HPDE6-E6E7 (cell line): ENCODE measurements around the gene NELL2.
"Not testable (repeated sequence)": the region's sequence is repeated elsewhere in the genome, so short reads cannot be mapped to it uniquely, and the experiment has no call there.

Experiments
- DNase-seq: peaks from one replicate; pipeline ENCODE4 v3.0.0; 2011; ENCODE audit warnings: missing footprints; ENCODE audit errors: extremely low spot score

The NELL2 gene

GRCh38 chr12:44875954-44876543 lies at the start of gene NELL2:
Gene NELL2, minus strand, starts transcription at chr12:44876315. Its CDS starts 446 bp downstream, at chr12:44875869.
- peak; percentile 51 for DNase-seq

- DNase-seq: no peak
Measured at GRCh38 chr12:44921736-44922135, 45.6 kb upstream of the NELL2 start.

GRCh38 chr12:44917141-44917540 lies 41.0 kb upstream of the NELL2 start:
- DNase-seq: no peak

DNA sequence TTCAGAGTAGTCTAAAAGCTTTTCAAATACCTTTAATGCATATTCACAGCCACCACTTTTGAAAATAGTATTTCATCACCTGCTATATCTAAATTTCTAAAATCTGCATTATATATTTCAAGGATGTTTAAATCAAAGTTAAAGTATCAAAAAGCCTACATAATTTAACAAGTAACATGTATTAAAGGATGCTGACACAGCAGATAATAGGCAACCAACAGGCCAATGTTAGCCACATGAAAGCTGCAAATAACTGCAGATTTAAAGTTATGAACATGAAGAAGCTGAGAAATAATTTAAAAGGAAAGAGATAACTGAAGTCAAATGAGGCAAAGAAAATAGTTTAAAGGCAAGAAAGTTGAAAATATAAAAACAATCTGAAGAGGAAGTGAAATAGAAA lies 39.8 kb upstream of the NELL2 start:
- DNase-seq: no peak

DNA sequence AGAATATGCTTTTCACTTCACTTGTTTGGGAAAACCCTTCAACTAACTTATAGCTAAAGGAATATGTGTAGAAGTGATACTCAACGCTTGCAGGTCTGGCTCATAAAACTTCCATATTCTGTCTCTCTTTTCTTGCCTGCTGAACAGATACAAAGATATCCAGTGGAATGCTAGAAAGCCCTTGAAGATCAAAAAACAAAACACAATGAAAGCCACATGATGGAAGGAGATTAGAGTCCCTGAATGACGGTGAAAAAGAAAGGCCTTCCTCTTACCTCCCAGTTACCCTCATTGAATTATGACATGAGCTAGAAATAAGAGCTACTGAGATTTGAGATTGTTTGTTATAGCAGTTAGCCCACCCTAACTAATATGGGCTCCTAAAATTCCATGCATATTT lies 28.2 kb upstream of the NELL2 start:
- DNase-seq: no peak

GRCh38 chr12:44898108-44898507 lies 22.0 kb upstream of the NELL2 start:
- DNase-seq: not testable (repeated sequence)

DNA sequence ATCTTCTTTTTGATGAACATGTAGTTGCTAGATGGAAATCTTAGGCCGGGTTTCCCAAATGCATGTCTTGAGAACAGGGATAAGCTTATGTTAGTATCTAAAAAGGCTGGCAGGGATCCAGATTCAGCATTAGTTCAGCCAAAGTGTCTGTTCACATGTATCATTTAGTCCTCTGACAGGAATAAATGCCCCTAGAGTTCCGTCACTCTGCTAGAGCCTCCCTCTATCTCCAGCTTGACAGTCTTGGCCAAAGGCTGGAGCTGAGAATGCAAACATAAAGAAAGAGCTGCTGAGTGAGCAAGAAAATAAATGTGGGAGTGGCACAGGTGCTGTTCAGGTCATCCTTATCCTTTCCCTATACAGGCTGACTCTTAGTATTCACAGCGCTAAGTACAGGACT lies 13.8 kb upstream of the NELL2 start:
- DNase-seq: no peak

GRCh38 chr12:44889162-44889561 lies 13.0 kb upstream of the NELL2 start:
- no peak for DNase-seq

- DNase-seq: no peak
Measured at GRCh38 chr12:44885902-44886301, 9.8 kb upstream of the NELL2 start.

- no peak for DNase-seq
Measured at GRCh38 chr12:44881197-44881596, 5.1 kb upstream of the NELL2 start.

DNA sequence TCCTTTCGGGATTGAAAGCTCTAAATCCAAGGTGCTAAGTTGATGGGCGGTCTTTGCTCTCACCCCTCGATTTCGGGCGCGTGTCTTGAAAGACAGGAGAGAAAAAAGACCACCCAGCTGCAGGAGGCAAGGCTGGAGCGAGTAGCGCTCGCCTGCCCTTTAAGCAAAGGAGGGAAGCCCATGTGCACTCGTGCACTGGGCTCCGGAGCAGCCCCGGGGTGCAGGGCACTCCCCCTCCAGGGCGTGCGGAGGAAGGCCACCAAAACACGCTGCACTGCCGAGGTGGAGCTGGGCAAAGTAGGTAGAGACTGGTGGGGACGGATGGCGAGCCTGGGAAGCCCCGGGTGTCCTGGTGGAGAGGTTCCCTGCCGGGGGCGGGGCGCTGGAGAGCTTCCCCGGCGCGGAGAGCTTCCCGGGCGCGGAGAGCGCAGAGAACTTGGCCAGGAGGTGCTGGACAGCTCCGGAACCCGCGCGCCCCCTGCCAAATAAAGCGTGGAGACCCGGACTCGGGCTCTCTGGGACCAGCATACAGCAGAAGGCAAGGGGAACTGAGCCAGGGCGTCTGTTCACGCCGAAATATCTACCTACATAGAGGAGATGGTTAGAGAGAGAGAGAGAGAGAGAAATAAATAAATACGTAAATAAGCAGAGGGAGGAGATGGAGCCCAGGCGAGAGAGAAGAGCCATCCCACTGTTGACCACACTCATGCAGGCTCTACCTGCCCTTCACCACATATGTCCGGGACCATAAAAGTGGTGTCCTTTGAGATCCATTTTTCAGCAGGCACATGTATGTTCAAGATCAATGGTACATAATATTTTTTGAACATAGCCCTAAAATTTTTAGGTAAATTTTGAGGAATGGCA lies 662 bp upstream of the NELL2 start:
- DNase-seq: no peak

GRCh38 chr12:44875417-44875953 lies 630 bp downstream of the NELL2 start:
- no peak for DNase-seq

DNA sequence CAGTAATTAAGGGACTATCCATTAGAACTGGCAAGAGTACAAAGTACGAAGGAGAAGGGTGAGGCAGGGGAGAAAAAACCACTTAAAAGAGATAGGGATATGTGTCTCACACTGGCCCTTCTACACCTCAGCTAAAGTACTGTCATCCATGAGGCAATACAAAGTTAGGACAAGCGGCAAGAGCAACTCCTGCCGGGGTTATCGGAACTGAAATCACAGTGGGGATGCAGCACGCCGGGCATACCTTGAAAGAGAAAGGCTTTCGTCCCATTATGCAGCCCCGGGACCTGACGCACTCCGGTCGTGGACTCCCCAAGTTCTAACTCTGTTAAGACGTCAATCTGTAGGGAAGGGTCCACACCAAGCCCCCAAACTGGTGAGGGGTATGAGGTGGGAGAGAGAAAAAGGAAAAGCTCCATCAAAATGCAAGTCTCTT lies 1.1 kb downstream of the NELL2 start:
- no peak for DNase-seq

GRCh38 chr12:44873898-44874297 lies 2.2 kb downstream of the NELL2 start:
- DNase-seq: no peak

DNA sequence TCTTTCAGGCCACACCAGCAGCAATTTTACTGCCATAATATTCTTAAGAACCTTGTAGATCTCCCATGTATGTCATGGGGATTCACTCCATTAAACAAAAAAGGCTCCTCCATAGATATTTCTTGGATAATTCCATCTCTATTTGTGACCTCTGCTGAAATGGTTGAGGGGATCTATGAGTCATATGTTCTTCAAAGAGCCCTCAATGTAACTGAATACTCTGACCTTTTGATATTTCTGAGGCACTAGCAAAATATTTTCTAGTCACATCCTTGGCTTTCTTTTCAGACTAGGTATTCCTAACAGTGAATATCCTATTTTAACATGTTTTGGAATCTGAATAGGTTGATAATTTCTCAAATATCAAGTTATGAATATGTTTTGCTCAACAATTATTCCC lies 6.6 kb downstream of the NELL2 start:
- no peak for DNase-seq

DNA sequence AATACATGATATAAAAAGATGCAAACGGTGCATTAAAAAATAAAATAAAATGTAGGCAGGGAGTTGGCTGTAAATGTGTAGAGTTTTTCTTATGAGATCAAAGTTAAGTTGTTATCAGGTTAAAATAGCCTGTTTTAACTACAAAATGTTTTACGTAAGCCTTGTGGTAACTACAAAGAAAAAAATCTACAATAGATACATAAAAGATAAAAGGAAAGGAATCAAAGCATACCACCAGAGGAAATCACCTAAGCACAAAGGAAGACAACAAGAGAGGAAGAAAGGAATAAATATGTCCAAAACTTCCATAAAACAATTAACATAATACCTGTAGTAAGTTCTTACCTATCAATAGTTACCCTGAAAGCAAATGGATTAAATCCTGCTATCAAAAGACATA lies 12.2 kb downstream of the NELL2 start:
- no peak for DNase-seq

GRCh38 chr12:44859998-44860689 lies 16.0 kb downstream of the NELL2 start:
- DNase-seq: no peak

DNA sequence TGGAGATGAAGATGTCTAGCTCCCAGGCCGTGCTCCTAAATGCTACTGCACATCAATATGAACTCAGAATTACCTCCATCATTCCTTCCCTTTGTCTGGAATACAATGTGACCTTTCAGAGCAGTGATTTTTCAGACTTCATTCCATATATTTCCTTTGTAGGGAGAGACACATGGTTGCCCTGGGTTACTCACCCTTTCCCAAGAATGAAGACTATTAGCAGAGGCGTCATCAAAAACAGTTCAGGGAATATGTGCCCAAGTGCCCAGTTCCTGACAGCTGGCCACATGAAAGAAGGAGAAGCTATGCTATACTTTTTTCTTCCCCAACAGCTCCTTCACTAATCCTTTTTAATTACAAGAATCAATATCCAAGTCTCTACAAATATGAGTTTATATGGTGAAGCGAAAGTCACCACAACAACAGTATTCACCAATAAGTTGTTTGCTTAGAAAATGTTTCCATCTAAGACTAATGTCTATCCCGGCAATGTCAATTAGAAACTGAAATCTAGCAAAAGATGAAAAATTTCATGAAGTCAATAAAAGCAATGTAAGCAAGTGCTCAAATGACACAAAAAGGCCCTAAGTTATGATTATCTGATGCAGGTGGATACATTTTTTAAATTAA lies 17.8 kb downstream of the NELL2 start:
- DNase-seq: no peak

- no peak for DNase-seq
Measured at GRCh38 chr12:44852483-44852882, 23.6 kb downstream of the NELL2 start.

GRCh38 chr12:44851586-44851985 lies 24.5 kb downstream of the NELL2 start:
- no peak for DNase-seq

DNA sequence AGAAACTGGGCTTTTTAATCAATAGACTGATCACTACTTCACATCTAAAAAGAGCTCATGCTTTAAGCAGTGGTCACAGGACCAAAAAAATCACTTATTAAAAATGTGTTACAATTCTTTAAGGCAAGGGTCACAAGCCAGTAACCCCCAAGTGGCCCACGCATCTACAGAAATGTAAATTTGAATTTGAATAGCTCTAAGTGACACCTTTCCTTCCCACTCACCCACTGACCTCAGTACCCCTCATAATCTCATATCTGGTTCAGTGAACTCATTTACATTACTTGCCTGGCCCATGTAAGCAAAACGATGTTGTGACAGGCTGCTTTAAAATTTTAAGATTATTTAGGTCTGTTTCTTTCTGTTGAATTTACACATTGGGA lies 27.4 kb downstream of the NELL2 start:
- no peak for DNase-seq
